Esophagus (tissue), 2 donors: ENCODE measurements around the gene SORCS1. TPM values are rescaled to one million over a fixed set of nuclear protein-coding genes. Genes with fewer than 3 reads are reported as not detected.

ENCODE experiments used
- H3K27ac ChIP-seq, 2 donors: one replicate each; pipeline ENCODE4 v1.5.1; 2013; ENCODE audit warnings: low read depth in 2 of 2, mild to moderate bottlenecking in 2 of 2, inconsistent platforms in 1 of 2, low read length in 1 of 2, moderate library complexity in 1 of 2
- H3K27me3 ChIP-seq, 2 donors: one replicate each; pipeline ENCODE4 v1.6.1; 2013; ENCODE audit warnings: low read length in 2 of 2, control low read depth in 1 of 2, mild to moderate bottlenecking in 1 of 2; ENCODE audit not compliant: insufficient read depth in 2 of 2, control insufficient read depth in 1 of 2
- H3K36me3 ChIP-seq, 2 donors: one replicate each; pipeline ENCODE4 v1.6.1; 2013; ENCODE audit warnings: low read length in 1 of 2; ENCODE audit not compliant: control insufficient read depth in 2 of 2, insufficient read depth in 2 of 2
- H3K4me1 ChIP-seq, 2 donors: one replicate each; pipeline ENCODE4 v1.6.1; 2013; ENCODE audit warnings: low read length in 1 of 2; ENCODE audit not compliant: control insufficient read depth in 2 of 2, insufficient read depth in 2 of 2
- H3K4me3 ChIP-seq, 2 donors: one replicate each; pipeline ENCODE4 v1.5.1; 2013; ENCODE audit warnings: low read length in 2 of 2, mild to moderate bottlenecking in 2 of 2, low read depth in 1 of 2, moderate library complexity in 1 of 2
- H3K9me3 ChIP-seq, 2 donors: one replicate each; pipeline ENCODE4 v1.6.1; 2013; ENCODE audit warnings: mild to moderate bottlenecking in 2 of 2, low read depth in 1 of 2, low read length in 1 of 2, moderate library complexity in 1 of 2; ENCODE audit not compliant: control insufficient read depth in 2 of 2, insufficient read depth in 1 of 2
- WGBS, 2 donors: extraction: QIAGEN DNeasy Blood & Tissue Kit; methylation state at CpG; one replicate each; pipeline ENCODE4 v1.1.7; 2013; 5-methylcytosine and 5-hydroxymethylcytosine counted together
- polyA plus RNA-seq, 2 donors: library from polyadenylated mRNA; stranded (reverse); fragments of 200-250 nt; gene quantifications; one replicate each; pipeline ENCODE4 v1.2.3, GENCODE V29; 2013
- donor health status: healthy with polysubstance abuse.
- donor health status: Bipolar disorder and iron deficiency.

Gene SORCS1
- polyA plus RNA-seq, 2 donors: 0.10 to 0.34 TPM

GRCh38 chr10:106903180-106903579 is 261.3 kb downstream of the SORCS1 start:
- H3K4me3 ChIP-seq: no peak overlapping the region
- no peak overlapping the region for H3K27ac ChIP-seq
- no peaks in the 10 kb centered on the region for H3K27me3 ChIP-seq
- no peaks in the 10 kb centered on the region for H3K4me1 ChIP-seq
- no peaks in the 10 kb centered on the region for H3K36me3 ChIP-seq
- WGBS, 2 donors: 63 to 66% methylated on average over 2 of the region's 2 CpGs
- H3K9me3 ChIP-seq: no peaks in the 10 kb centered on the region

DNA sequence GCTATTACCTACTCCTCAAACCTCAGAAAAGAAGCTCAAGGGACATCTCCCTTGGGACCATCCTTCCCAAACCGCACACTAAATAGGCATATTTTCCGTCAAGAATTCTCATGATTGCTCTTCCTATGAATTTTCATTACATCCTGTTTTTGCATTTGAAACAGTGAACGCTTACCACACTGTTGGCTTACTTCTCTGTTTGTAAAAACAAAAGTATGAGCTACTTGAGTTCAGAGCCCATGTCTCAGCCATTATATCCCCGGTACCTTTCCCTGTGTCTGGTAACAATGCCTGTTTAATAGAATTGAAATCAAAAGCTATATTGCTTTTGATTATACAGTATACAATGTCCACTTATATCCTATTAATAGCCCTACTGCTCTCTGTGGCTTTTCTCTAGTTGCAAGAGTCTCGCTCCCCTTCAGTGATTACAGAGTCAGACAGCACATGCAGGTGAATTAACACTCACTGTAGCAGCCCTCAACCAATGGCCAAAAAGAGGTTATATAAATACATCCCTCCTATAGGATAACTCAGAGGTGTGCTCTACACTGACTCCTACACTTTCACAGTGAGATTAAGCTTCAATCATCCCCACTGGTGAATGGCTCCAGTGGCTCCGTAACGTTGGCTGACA is 264.4 kb downstream of the SORCS1 start:
- Histone ChIP-seq H3K9me3 (no peaks in the 10 kb centered on the region), H3K27me3 (no peaks in the 10 kb centered on the region), H3K4me1 (no peaks in the 10 kb centered on the region), H3K4me3 (no peak overlapping the region), H3K36me3 (no peaks in the 10 kb centered on the region), H3K27ac (no peak overlapping the region)
- WGBS, 2 donors: 73% methylated on average over 7 of the region's 7 CpGs

DNA sequence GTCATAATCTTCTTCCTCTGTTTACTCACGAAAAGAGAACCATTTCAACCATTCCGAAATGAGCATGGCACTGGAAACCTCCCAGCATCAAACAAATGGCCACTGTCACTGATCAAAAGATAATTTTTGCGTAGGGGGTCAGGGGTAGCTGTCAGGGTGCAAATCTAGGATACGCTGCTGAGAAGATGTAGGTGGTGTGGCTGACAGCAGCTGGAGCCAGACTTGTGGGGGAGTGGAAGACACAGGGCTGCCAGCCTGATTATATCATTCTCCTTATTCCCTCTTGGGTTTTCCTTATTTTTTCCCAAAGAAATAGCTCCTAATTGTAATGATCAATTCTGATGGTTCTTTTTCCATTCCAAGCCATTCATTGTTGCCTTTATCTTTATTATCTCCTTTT is 266.1 kb downstream of the SORCS1 start:
- Histone ChIP-seq H3K27me3 (no peaks in the 10 kb centered on the region), H3K9me3 (no peaks in the 10 kb centered on the region), H3K36me3 (no peaks in the 10 kb centered on the region), H3K4me1 (no peaks in the 10 kb centered on the region), H3K4me3 (no peak overlapping the region), H3K27ac (peak overlapping the region in 1 of 2 donors; percentile 29)
- 60 to 64% methylated on average over 4 of the region's 4 CpGs for WGBS, 2 donors

DNA sequence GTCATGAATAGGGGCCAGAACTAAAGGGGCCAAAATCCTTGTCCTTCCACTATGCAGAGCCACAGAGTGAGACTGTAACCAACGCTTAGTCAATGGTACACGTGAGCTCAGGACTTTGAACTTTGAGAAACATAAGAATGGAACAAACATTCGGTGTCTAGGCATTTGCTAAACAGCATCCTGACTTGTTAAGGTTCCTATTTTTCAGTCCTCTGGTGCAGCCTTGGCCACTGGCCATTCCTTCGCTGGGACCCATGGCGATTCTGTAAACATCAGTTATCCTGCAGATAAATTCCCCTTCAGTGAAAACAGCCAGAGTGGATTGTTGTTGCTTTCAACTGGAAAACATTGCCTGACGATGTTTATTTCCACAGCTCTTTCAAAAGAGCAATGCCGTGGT is 266.8 kb downstream of the SORCS1 start:
- Histone ChIP-seq H3K4me1 (no peaks in the 10 kb centered on the region), H3K9me3 (no peaks in the 10 kb centered on the region), H3K27me3 (no peaks in the 10 kb centered on the region), H3K27ac (no peak overlapping the region), H3K36me3 (no peaks in the 10 kb centered on the region), H3K4me3 (no peak overlapping the region)
- 44 to 55% methylated on average over 7 of the region's 7 CpGs for WGBS, 2 donors

GRCh38 chr10:106894692-106895091 is 269.8 kb downstream of the SORCS1 start:
- Histone ChIP-seq H3K9me3 (no peaks in the 10 kb centered on the region), H3K4me3 (no peak overlapping the region), H3K4me1 (no peaks in the 10 kb centered on the region), H3K27me3 (no peaks in the 10 kb centered on the region), H3K36me3 (no peaks in the 10 kb centered on the region), H3K27ac (no peak overlapping the region)
- 34 to 39% methylated on average over 1 of the region's 1 CpG for WGBS, 2 donors

DNA sequence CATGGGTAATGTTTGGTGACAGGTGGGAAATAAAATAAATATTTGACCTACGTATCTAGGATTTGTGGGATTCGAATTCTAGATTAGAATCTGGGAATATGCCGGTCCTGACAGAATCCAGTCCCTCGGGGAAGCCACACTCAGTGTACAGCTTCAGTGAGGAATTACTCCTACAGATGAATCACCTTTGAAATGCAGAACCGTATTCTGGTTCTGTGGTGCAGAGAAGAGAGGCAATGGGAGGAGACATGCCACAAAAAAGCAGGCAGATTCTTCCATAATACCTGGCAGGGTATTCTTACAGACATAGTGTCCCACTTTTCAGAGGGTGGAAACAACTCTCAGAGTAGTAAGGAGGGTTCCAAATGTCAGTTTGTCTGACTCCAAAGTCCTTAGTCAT is 286.9 kb downstream of the SORCS1 start:
- Histone ChIP-seq H3K4me1 (no peaks in the 10 kb centered on the region), H3K27ac (no peak overlapping the region), H3K4me3 (no peak overlapping the region), H3K9me3 (peaks cover 2% of the 10 kb centered on the region in 2 donors), H3K27me3 (no peaks in the 10 kb centered on the region), H3K36me3 (no peaks in the 10 kb centered on the region)
- WGBS, 2 donors: 84 to 85% methylated on average over 5 of the region's 5 CpGs

DNA sequence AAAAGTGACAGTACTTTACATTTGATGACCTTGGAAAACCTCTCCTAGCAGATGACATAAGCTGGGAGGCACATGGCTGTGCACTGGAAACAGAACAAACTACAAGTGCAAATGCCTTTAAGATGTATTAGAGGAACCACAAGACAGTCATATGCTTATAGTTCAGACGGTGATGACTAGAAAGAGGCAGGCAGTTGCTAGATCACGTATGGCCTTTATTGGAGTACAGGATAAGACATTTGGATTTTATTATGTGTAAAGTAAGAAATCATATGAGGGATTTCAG is 290.0 kb downstream of the SORCS1 start:
- H3K4me3 ChIP-seq: no peak overlapping the region
- H3K27ac ChIP-seq: no peak overlapping the region
- no peaks in the 10 kb centered on the region for H3K4me1 ChIP-seq
- H3K9me3 ChIP-seq: peaks cover 2% of the 10 kb centered on the region in 2 donors
- no peaks in the 10 kb centered on the region for H3K36me3 ChIP-seq
- H3K27me3 ChIP-seq: no peaks in the 10 kb centered on the region
- WGBS, 2 donors: 84 to 86% methylated on average over 2 of the region's 2 CpGs

DNA sequence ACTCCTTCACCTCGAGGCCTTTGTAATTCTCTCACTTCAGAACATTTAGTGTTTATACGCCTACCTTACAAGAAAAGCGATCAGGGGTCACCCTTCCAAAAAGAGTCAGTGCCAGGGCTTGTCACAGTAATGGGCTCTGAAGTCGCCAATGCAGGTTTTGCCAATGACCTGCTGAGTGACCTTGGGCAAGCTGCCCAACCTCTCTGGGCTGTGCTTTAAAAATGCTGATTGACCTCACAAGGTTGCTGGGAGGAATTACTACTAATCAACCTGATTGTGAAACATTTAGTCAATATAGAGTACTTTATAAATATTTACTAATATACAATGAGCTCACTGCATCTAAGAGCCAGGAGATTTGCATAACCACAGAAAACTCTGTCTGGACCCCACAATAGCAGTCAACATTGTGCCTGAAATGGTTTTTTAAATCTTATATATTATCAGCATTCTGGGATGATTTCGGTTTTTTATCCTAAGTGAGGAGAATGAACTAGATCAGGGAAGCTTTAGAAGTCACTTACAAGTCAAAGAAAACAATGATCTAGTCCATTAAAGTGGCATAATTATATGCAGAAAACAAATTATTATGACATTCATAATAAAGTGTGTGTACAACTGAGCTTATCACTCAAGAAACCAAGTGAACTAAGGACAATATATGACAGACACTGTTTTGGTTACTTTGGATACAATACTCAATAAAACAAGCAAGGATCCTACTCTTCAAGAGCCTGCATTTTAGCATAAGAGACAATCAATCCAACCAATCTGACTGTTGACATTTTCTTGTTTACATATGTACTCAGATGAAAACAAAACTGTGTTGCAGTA is 290.5 kb downstream of the SORCS1 start:
- H3K36me3 ChIP-seq: no peaks in the 10 kb centered on the region
- no peaks in the 10 kb centered on the region for H3K4me1 ChIP-seq
- H3K27me3 ChIP-seq: no peaks in the 10 kb centered on the region
- no peak overlapping the region for H3K4me3 ChIP-seq
- H3K27ac ChIP-seq: no peak overlapping the region
- peaks cover 2% of the 10 kb centered on the region in 2 donors for H3K9me3 ChIP-seq
- WGBS, 2 donors: 72 to 81% methylated on average over 5 of the region's 5 CpGs

DNA sequence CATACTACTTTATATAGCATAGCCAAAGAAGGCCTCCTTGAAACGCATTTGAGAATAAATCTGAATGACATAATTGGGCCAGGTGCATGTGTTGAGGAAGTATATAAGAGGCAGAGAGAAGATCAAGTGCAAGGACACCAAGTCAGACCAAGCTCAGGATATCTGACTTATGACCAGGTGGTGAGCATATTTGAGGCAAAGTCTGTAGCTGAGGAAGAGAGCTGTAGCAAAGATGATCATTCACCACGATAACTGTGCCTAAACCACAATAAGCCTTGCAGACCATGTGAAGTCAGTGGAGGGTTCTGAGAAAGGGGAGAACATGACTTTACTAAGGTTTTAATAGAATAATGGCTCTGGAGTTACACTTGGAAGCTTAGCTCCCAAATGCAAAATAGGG is 292.3 kb downstream of the SORCS1 start:
- H3K27ac ChIP-seq: no peak overlapping the region
- 74 to 79% methylated on average over 2 of the region's 2 CpGs for WGBS, 2 donors
- H3K27me3 ChIP-seq: no peaks in the 10 kb centered on the region
- no peak overlapping the region for H3K4me3 ChIP-seq
- no peaks in the 10 kb centered on the region for H3K4me1 ChIP-seq
- peaks cover 0 to 2% of the 10 kb centered on the region in 2 donors for H3K9me3 ChIP-seq
- H3K36me3 ChIP-seq: no peaks in the 10 kb centered on the region
